HPDE6-E6E7 (cell line): ENCODE data around the gene RTBDN.

Source experiments
- DNase-seq: peaks from one replicate; pipeline ENCODE4 v3.0.0; 2011; ENCODE audit warnings: missing footprints; ENCODE audit errors: extremely low spot score

The RTBDN gene

GRCh38 chr19:12834566-12834943 is at the start of gene RTBDN:
Gene RTBDN (minus strand): TSS chr19:12834579. CDS start chr19:12829979, 4,600 bp downstream.
- DNase-seq = no peak

DNA sequence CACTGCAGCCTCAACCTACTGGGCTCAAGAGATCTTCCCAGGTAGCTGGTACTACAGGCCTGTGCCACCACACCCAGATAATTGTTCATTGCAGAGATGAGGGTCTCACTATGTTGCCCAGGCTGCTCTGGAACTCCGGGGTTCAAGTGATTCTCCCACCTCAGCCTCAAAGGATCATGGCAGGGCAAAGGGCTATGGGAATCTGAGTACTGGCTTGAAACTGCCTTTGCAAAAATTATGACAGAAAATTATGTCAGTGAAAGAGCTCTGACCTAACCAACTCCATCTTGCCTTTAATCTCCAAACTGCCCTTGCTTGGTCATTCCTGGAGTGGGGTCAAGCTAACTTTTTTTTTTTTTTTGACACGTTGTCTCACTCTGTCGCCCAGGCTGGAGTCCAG is 48.2 kb upstream of the RTBDN start:
- DNase-seq = no peak

DNA sequence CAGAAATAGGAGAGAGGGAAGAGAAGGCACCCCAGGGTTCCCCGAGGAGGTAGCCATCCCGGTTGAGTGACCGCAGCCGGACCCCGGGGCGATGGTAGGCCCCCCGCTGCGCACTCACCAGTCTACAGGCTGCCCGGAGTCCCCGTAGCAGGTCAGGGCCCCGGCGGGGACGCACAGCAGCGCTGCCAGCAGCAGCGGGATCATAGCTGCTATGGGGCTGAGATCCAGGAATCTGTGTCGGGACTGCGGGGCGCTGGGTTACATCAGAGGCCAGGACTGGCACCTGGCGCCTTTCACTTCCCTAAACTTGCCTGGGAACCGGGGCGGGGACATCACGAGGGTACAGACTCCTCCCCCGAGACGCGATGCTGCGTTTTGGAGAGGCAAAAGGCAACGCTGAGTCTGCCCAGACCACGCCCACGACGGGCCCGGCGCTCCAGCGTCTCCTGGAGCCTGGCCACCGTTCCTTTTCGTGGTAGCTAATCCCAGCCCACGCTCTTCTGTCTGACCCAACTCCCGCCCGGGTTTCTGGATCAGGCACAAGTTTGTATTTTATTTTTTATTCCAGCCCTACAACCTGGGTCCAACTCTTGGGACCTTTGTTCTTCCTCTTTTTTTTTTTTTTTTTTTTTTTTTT is 46.9 kb upstream of the RTBDN start, which contains the start of gene DNASE2:
DNASE2 (minus strand) TSS at position 278 of the 637 bp plus-strand sequence; CDS start at position 204, 74 bp downstream.
- peak; percentile 98 for DNase-seq

- DNase-seq = no peak
These were observed 46.3 kb upstream of the RTBDN start for GRCh38 chr19:12880551-12881171.

DNA sequence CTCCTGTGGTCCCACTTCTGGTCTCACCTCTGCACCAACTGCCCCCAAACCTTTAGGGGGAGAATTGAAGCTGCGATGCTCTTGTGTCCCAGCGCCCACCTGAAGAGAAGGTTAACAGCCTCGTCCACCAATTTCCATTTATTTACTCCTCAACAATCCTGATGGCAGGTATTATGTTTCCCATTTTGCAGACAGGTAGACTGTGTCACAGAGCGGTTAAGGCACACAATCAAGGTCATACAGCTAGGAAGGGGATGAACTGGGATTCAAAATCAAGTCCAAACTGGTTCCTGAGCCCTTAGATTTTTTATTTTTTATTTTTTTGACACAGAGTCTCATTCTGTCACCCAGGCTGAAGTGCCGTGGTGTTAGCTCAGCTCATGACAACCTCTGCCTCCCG is 40.7 kb upstream of the RTBDN start:
- DNase-seq = no peak

- DNase-seq = no peak
These were observed 39.7 kb upstream of the RTBDN start for GRCh38 chr19:12873891-12874745.

DNA sequence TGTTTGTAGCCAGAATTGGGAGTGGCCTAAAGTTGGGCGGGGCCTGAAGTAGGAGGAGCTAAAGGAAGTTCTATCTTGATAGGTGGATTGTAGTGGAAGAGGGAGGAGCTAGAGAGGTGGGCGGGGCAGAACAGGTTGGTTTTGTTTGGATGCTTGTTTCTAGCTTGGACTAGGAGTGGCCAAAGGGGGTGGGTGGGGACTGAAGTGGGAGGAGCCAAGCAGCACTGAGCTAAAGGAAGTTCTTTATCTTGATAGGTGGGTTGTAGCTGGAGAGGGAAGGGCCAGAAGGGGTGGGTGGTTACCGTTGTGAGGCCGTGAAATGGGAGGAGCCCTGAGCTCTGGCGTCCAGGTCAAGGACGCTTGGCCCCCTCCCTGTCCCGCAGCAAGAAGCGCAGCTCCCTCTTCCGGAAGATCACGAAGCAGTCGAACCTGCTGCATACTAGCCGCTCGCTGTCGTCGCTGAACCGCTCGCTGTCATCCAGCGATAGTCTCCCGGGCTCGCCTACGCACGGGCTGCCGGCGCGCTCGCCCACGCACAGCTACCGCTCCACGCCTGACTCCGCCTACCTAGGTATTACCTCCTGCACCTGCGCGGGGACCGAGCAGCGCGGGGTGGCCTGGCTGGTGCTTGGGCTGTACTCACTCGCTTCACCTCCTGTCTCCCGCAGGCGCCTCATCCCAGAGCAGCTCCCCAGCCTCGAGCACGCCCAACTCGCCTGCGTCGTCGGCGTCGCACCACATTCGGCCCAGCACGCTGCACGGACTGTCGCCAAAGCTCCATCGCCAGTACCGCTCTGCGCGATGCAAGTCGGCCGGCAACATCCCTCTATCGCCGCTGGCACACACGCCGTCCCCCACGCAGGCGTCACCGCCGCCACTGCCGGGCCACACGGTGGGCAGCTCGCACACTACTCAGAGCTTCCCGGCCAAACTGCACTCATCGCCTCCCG is 38.8 kb upstream of the RTBDN start:
- DNase-seq = no peak

DNA sequence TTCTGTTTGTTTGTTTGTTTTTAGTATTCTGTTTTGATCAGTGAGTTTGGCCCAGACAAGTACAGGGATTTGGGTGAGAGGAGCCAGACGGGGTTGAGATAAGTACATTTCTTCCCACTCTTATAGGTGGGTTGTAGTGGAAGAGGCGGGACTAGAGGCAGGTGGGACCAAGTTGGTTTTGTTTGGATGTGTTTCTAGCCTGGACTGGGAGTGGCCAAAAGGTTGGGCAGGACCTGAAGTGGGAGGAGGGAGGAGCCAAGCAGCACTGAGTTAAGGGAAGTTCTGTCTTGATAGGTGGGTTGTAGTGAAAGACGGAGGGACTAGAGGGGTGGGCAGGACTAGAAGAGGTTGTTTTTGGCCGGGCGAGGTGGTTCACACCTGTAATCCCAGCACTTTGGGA is 37.9 kb upstream of the RTBDN start:
- DNase-seq = no peak

- DNase-seq = no peak
These were observed 37.3 kb upstream of the RTBDN start for GRCh38 chr19:12871681-12872080.

GRCh38 chr19:12868540-12869112 is 34.2 kb upstream of the RTBDN start:
- DNase-seq = no peak

GRCh38 chr19:12867120-12868099 is 33.0 kb upstream of the RTBDN start:
- no peak for DNase-seq

DNA sequence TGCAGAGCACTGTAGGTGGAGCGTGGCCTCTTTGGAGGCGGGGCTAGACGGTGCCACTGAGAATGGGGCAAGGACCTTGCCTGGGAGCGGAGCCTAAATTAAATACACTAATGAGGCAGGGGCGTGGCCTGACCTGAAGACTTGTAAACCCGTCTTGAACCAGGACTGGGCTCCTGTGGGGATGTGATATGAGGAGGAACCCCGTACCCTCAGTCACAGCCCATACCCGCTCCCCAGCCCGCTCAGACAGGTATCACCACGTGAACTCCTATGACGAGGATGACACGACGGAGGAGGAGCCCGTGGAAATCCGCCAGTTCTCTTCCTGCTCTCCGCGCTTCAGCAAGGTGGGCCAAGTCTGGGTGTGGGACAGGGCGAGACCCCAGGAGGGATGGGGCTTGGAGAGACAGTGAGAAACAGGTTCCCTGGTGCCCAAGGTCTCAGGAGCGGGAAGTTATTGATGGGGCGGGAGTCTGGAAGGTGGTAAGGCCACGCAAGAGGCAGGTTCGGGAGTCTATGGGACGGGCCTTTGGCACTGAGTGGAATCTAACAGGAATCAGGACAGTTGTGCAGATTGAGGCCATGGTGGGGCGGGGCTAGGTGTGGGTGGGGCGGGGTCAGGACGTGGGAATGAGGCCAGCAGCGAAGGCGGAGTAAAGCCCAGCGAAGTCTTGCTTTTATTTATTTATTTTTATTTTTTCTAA is 32.2 kb upstream of the RTBDN start:
- no peak for DNase-seq

GRCh38 chr19:12865746-12866415 is 31.5 kb upstream of the RTBDN start:
- no peak for DNase-seq

GRCh38 chr19:12864721-12865715 is 30.6 kb upstream of the RTBDN start:
- no peak for DNase-seq

DNA sequence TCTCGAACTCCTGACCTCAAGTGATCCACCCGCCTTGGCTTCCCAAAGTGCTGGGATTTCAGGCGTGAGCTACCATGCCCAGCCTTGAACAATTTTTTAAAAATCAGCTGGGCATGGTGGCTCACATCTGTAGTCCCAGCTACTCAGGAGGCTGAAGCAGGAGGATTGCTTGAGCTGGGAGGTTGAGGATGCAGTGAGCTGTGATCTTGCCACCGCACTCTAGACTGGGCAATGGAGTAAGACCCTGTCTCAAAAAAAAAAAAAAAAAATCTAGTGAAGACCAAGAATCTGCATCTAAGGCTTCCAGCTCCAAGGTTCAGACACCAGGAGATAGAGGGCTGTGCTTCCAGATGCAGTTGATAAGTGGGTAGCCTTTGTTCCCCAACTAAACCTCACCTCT is 29.8 kb upstream of the RTBDN start:
- no peak for DNase-seq

DNA sequence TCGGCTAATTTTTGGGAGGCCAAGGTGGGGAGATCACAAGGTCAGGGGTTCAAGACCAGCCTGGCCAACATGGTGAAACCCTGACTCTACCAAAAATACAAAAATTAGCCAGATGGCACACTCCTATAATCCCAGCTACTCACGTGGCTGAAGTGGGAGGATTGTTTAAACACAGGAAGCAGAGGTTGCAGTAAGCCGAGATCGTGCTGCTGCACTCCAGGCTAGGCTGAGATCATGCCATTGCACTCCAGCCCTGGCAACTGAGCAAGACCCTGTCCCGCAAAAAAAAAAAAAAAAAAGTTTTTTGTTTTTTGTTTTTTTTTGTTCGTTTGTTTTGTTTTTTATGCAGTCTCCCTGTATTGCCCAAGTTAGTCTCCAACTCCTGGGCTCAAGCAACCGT is 25.2 kb upstream of the RTBDN start:
- DNase-seq = no peak
